ENCODE measurements around the gene NFAT5.

Gene NFAT5

DNA sequence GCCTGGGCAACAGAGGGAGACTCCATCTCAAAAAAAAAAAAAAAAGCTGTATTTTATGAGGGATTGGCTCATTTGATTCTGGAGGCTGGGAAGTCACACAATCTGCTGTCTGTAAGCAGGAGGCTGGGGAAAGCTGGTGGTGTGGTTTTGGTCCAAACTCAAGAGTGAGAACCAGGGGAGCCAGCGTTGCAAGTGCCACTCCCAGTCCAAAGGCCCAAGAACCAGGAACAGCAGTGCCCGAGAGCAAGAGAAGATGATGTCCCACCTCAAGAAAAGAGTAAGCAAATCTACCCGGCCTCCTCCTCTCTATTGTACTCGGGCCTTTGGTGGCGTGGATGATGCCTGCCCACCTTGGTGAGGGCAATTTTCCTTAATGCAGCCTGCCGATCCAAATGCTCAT lies 166.3 kb downstream of the NFAT5 start:
- no peak for DNase-seq (ENCODE audit: low read depth, low spot score)

DNA sequence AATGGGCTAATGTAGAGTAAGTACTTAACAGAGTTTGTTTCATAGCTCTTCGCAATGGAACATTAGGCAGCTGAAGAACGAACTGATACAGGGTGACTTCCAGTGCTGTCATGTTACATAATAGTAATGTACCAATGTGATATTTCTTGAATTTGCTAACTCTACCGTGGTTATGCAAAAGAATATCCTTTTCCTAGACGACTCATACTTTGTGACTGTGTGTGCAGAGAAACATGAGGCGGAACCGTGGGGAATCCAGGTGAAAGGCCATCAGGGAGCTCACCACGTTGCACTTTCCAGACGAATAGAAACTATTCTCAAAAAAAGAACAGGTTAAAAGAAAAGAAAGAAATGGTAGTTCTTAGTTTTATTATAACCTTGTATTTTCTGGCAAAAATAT lies 175.8 kb downstream of the NFAT5 start:
- no peak for DNase-seq (ENCODE audit: low read depth, low spot score)

GRCh38 chr16:69741951-69742904 lies 176.5 kb downstream of the NFAT5 start:
- DNase-seq (ENCODE audit: low read depth, low spot score), result no peak

DNA sequence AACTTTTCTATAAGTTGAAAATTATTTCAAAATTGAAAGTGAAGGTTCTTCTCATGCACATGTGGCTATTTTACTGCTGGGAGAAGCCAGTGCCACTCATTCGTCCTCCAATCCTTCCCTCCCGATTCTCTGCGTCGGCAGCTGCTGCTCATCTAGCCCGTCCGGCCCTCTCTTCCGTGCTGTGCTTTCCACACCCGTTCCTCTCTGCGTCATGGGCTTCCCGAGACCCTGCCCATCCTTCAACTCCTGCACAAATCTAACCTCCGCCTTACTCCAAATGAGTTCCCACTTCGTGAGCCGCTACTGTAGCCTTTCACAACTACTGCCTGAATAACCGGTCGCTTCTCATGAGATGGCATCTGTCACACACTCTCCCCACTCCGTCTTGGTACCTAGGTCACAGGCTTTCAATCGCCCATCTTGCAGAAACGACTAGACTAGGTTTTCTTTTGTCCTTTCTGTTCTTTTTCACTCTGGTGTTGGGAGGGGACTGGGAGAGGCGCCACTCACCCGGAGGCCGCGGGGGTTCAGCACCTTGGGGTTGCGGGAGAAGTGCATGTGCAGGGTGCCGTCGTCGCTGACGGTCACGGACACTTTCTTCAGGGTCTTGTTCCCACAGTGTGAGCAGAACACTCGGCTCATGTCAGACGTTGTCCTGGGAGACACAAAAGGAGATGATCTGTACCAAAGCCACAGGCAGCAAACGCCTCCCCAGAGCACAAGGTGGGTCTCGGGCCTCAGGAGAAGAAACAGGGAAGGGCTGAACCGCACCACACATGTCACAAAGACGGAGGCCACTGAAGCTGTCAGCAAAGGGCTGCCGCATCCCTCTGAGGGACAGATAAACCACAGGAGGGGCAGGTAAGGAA lies 178.8 kb downstream of the NFAT5 start:
- no peak for DNase-seq (ENCODE audit: low read depth, low spot score)

DNA sequence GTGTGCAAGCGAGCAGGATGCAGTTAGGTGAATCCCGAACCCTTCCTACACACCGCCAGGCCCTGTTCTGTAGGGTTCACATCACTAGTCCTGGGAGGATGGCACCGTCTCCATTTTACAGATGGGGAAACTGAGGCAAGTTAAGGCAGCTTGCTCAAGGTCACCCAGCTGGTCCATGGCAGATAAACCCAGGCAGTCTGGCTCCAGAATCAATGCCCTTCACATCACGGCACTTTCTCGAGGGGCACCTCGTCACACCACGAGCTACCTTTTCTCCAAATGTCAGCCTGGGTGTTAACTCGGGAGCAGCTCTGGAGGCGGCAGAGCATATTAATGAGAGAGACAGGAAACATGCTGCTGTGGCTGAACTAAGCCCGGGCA lies 179.5 kb downstream of the NFAT5 start:
- no peak for DNase-seq (ENCODE audit: low read depth, low spot score)

- no peak for DNase-seq (ENCODE audit: low read depth, low spot score)
Observed at GRCh38 chr16:69745959-69746358, 180.2 kb downstream of the NFAT5 start.

GRCh38 chr16:69747115-69747514 lies 181.3 kb downstream of the NFAT5 start:
- no peak for DNase-seq (ENCODE audit: low read depth, low spot score)

GRCh38 chr16:69748694-69749345 lies 183.1 kb downstream of the NFAT5 start:
- DNase-seq (ENCODE audit: low read depth, low spot score), result no peak

- DNase-seq (ENCODE audit: low read depth, low spot score), result no peak
Observed at GRCh38 chr16:69754143-69754468, 188.3 kb downstream of the NFAT5 start.

Measured in iPS DF 19.7 (cell line).